ENCODE data around the gene PASD1.
A peak's percentile ranks its signal among the peaks of the same experiment; 100 is the strongest.
"Not testable (repeated sequence)": the region's sequence is repeated elsewhere in the genome, so short reads cannot be mapped to it uniquely, and the experiment has no call there.

PASD1 gene

GRCh38 chrX:151624677-151625076, 61.2 kb downstream of the PASD1 start:
- no peak for DNase-seq

DNA sequence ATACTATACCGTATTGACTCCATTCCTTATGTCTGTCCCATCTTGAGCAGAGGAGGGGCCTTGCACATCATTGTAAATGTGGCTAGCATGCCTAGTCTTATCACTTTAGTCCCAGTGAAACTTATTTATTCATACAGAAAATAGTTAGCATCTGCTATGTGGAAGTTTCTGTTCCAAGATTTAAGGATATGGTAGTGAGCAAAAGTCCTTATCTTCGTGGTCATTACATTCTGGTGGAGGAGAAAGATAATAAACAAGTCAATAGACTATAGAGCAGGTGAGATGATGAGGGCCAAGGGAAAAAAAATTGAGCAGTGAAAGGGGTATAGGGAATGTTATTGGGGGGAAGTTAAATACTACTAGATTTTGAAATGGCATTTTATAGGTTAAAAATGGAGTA, 68.3 kb downstream of the PASD1 start:
- DNase-seq, result no peak

DNA sequence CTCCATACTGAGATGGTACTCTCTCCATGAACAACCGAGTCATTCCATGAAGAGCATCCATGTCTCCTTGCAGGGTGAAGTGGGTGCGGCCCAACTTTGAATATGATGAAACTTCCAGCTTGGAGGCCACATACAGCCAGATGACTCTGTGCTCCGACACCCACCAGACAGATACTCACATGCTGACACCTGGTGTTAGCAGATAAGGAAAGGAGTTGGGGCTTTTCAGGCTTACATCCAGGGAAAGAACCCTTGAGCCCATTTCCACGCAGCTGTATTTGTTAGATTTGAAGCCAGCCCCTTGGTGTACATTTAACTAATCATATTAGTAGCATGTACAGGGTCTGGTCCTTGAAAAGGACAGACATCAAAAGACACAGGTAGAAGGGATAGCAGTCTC, 69.7 kb downstream of the PASD1 start:
- no peak for DNase-seq

- no peak for DNase-seq
These were observed 71.5 kb downstream of the PASD1 start for GRCh38 chrX:151634937-151635336.

DNA sequence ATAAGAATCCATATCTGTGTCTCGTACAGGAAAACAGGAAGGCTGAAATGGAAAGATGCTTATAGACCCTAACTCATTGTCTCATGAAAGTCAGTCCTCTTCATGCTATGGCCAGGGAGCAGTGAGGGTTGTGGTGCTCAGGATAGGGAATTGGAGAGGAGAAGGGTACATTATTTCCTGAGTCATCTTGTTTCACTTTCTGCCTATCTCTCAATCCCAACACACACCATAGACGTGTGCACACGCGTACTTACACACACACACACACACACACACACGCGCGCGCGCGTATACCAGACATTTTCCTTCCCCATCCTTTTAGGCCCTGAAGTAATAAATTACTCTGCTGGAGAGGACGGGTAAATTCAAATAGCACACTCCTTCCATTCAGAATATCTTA, 78.1 kb downstream of the PASD1 start:
- no peak for DNase-seq

GRCh38 chrX:151675121-151675746, 111.8 kb downstream of the PASD1 start:
- no peak for DNase-seq

- no peak for DNase-seq
These were observed 112.7 kb downstream of the PASD1 start for GRCh38 chrX:151676196-151676595.

DNA sequence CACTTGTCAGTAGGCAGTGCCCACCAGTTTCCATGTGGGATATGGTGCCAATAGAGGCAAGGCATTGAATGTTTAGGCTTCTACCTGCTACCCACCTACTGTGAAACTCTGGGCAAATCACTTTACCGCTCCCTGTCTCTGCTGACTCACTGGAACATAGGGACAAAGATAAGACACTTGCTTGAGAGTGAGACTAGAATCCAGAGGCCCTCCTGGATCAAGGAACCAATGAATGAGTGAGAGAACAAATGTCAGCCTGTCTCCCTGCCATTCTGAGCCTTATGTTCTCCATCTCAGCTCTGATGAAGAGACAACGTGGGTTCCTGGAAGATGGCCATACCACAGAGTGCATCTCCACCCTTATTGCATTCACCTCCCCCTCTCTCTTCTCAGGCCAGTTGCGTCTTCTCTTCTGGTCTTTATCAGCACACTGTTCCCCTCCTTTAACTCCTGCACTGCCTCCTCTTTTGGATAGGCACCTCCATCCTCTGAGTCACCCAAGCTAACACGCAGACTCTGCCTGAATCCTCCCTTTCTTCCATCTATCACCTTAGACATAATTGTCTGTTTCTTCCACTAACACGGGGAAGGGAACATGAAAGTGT, 116.4 kb downstream of the PASD1 start:
- no peak for DNase-seq

DNA sequence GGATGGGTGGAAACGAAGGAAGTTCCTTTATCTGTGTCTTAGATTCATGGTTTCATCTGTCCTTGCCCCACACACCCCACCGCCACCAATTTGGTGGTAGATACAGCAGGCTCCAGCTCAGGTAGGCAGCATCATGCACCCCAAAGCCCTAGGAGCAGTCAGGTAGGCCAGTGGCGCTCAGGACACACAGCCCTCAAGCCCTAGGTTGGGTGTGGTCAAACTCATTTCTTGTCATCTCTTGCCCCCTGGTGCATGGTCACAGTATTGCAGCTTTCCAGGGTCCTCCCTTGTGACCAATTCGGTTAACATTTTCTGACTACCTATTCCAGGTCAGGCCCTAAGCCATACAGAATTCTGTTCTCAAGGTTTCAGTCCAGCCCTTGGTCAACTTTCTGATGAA, 117.3 kb downstream of the PASD1 start:
- DNase-seq, result peak; percentile 14

GRCh38 chrX:151687635-151688034, 124.2 kb downstream of the PASD1 start:
- no peak for DNase-seq

GRCh38 chrX:151688695-151689094, 125.2 kb downstream of the PASD1 start:
- DNase-seq, result no peak

DNA sequence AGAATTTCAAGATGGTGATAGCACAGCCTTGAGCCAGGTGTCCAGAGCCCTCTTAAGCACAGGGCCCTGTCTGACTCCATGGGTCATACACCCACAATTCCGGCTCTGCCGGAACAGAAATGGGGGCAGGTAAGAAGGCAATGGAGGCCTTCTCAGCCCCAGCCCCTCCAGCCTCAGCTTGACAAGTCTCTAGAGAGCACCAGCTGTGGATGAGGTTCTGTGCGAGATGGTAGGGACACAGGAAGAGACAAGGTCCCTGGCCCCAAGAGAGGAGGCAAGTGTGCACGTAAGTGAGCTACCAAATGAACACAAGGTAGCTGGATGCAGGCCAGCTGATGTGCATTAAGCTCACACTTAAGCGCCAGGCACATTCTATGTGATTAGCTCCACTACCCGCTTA, 129.3 kb downstream of the PASD1 start:
- no peak for DNase-seq

DNA sequence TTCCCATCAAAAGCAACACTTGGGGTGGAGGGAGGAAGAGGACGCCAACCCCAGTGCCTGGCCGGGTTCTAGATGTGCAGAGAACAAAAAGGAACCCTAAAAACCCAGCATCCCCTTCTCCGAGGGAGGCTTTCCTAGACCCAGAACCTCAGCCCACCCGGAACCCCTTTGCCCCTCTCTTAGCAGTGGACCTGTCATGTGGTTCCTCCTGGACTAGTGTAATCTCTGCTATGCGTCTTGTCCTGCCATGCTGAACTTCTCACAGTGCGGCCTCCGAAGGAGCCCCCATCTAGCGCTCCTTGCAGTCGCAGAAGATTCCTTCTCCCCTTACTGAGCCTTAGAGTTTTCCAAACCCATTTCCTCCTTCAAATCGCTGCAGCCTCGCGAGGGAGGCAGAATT, 130.6 kb downstream of the PASD1 start:
- no peak for DNase-seq

DNA sequence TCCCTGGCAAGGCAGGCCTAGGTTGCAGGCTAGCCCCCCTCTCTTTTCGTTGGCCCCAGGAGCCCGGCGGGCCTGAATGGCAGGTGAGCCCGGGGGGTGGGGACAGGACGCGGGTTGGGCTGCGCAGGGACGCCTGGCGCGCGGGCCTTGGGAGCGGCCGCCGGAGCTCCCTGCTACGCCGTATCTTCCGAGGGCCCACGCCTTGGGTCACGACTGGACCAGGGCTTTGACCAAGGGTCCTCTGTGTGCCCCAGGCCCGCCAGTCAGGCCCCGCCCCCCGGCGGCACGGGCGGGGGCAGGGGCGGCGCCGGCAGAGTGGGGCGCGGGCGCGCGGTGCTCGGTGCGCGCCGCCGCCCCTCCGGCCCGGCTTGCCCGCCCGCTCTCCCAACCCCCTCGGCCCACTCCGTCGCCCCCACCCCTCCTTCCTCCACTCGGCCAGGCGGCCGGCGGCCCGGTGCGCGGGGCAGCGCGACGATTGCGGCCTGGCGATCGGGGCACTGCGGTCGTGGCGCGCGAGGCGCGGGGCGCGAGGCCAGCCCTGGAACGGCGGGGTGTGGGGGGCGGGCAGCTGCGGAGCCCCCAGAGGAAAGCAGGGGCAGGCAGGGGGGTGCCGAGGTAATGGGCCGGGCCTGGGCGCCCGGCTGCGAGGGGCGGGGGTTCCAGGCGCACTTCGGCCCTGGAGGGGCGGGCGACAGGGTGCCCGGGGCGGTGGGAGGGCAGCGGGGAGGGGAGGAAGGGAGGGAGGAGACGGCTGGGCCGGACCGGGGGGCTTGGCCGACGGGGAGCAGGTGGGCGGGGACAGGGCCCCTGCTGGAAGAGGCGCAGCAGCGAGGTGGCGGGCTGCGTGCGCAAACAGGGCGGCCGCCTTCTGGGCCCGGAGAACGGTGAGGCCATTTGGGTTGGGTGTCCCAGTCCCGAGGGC, 131.4 kb downstream of the PASD1 start, which contains the start of gene PRRG3:
TSS of gene PRRG3 (plus strand) at position 798 of the 922 bp plus-strand sequence. CDS start 3,357 bp downstream, outside the sequence.
- DNase-seq, result no peak

DNA sequence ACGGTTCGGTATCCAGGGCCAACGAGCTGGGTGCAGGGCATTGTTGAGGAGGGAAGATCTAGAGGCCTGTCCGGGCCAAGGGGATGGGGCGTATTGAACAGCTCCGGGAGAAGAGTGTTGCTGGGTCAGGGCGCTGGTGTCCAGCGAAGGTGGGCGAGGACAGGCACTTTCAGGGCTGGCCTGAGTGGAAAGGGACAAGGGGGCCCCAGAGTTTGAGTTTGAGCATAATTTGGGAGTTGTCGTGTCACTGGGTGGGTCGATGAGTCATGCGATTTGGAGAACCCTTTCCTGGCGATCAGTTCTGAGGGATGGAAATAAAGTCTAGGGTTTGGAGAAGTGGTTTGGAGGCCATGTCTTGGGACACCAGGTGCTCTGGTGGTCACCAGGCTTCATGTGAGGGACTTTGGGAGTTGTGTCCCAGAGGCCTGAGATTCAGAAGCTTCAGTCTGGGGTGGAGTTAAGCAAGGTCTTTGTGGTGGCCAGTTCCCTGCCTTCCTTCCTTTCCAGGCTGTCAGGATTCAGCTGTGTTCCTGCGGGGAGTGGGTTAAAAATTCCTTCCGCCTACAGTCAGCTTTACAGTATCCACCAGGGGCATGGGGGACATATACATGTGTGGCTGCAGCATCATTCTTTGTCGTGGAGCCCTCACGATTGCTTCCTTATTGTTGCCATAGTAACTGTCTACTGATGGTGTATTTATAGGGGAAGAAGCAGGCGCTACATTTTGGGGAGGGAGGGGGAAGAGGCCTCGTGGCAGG, 132.3 kb downstream of the PASD1 start:
- DNase-seq, result no peak

DNA sequence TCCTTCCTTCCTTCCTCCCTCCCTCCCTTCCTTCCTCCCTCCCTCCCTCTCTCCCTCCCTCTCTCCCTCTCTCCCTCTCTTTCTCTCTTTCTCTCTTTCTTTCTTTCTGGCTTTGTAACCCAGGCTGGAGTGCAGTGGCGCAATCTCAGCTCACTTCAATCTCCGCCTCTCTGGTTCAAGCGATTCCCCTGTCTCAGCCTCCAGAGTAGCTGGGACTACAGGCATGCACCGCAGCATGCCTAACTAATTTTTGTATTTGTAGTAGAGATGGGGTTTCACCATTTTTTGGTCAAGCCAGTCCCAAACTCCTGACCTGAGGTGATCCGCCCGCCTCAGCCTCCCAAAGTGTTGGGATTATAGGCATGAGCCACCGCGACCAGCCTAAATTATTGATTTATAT, 133.6 kb downstream of the PASD1 start:
- DNase-seq, result not testable (repeated sequence)

- no peak for DNase-seq
These were observed 134.0 kb downstream of the PASD1 start for GRCh38 chrX:151697522-151697921.

- DNase-seq, result no peak
These were observed 135.0 kb downstream of the PASD1 start for GRCh38 chrX:151698485-151698884.

DNA sequence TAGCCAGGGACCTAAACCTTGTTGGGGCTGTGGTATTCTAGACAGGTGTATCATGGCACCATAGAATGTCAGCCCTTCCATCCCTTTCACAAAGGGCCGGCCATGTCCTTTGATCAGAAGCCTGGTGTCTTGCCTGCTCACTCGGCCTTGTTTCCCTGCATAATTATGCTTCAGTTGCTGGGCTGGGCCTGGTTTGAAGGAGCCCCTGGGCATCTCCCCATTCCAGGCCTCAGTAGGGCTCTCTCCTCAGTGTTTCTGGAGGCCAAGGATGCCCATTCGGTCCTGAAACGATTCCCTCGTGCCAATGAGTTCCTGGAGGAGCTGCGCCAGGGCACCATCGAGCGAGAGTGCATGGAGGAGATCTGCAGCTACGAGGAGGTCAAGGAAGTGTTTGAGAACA, 136.3 kb downstream of the PASD1 start:
- no peak for DNase-seq

DNA sequence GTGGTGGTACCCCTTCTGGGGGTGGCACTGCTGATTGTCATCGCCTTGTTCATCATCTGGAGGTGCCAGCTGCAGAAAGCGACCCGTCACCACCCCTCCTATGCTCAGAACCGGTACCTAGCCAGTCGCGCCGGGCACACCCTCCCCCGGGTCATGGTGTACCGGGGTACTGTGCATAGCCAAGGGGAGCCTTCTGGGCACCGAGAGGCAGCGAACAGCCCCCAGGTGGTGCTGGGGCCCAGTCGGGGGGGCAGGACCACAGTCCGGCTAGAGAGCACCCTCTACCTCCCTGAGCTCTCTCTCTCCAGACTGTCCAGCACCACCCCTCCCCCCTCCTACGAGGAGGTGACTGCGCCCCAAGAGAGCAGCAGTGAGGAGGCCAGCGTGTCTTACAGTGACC, 137.1 kb downstream of the PASD1 start:
- DNase-seq, result no peak

GRCh38 chrX:151701071-151701470, 137.6 kb downstream of the PASD1 start:
- DNase-seq, result no peak

GRCh38 chrX:151701531-151701930, 138.1 kb downstream of the PASD1 start:
- no peak for DNase-seq
